ENCODE measurements around the gene TLL1.

TLL1 gene

DNA sequence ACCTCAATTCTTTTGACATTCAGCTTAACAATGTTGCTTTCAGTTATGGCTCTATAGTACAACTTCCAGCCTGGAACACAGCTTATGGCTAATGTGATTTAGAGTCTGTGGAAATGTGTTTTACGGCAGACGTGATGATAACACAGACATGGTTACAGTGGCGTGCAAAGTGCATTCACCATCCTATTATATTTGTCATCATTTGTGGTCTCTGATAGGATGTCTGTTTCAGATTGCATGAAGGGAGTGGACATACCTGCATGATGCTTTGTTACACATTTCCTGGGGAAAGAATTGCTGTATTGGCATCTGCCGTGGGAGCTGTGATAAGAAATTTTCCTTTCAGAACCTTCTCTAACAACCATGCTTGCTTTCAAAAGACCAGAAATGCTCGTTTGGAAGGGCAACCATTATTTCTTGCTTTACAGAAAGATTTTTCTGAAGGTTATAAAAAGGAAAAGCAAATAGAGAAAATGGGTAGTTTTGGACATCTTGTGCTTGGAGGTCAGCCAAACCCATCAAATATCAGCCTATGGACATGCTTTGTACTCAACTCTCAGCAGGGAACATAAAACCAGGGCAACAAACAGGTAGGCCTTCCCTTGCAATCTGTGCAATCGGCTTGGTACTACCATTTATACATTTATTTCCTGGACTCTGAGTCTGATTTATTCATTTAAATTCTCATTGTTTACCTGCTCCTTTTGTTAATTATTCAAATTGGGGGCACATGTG lies 273.9 kb downstream of the TLL1 start:
- no peaks in the 10 kb centered on the region for H3K27me3 ChIP-seq (ENCODE audit: control insufficient read depth, insufficient read depth, low read length)
- H3K9ac ChIP-seq (ENCODE audit: low read depth, low read length): no peak overlapping the region
- H3K27ac ChIP-seq (ENCODE audit: low read depth, low read length): no peak overlapping the region
- peaks cover 3% of the 10 kb centered on the region; the same call in 1 of the 2 replicates for H3K9me3 ChIP-seq (ENCODE audit: control insufficient read depth, insufficient read depth, low read length)
- H3K4me1 ChIP-seq (ENCODE audit: control insufficient read depth, insufficient read depth, low read length): no peaks in the 10 kb centered on the region
- H3K4me3 ChIP-seq (ENCODE audit: low read depth, low read length): no peak overlapping the region
- H3K36me3 ChIP-seq (ENCODE audit: control insufficient read depth, insufficient read depth, low read length): no peaks in the 10 kb centered on the region
